ENCODE results near the gene TXNDC5.

Gene TXNDC5

DNA sequence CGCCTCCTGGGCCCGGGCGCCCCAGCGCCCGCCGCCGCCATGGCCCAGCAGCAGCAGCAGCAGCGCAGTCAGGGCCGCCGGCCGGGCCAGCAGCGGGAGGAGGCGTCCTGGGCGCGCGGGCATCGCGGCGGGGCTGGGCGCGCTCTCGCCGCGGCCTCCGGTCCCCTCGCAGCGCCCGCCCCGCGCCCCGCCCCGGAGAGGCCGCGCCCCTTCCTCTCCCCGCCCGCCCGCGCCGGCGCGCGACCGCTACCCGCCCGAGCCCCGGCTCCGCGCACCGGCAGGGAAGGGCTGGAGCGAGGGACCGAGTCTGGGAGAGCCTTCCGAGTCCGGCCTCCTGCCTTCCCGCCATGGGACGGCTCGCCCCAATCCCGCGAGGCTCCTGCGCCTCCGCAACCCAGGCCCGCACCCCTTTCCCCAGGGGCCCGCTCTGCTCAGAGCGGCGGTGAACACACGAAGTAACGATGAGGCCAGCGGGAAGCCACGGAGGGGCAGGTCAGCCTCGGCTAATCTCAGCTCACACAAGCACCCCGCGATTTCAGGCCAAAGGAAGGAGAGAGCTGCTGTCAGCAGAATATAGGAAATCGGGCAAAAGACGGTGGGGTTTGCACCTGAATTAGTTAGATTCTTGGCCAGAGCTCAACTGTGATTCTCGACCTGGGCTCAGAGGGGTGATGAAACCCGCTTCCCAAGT is at the start of gene TXNDC5:
Gene TXNDC5 (minus strand): TSS at position 135 of the 691 bp plus-strand sequence. CDS start 12 bp downstream, at position 123.
- H3K9me3 Mint-ChIP-seq: no peaks in the 10 kb centered on the region
- ATAC-seq (ENCODE audit: low read depth) (peak; percentile 84), DNase-seq (ENCODE audit: low spot score in 2 of 2) (peak; percentile 50 to 68)
- peaks cover 1% of the 10 kb centered on the region for H3K36me3 Mint-ChIP-seq
- H3K4me1 Mint-ChIP-seq: peaks cover 19% of the 10 kb centered on the region
- peak within 1 kb of the TSS; percentile 84 for H3K4me3 Mint-ChIP-seq
- peak within 1 kb of the TSS; percentile 54 for H3K27ac Mint-ChIP-seq
- H3K27me3 Mint-ChIP-seq: no peaks in the 10 kb centered on the region

DNA sequence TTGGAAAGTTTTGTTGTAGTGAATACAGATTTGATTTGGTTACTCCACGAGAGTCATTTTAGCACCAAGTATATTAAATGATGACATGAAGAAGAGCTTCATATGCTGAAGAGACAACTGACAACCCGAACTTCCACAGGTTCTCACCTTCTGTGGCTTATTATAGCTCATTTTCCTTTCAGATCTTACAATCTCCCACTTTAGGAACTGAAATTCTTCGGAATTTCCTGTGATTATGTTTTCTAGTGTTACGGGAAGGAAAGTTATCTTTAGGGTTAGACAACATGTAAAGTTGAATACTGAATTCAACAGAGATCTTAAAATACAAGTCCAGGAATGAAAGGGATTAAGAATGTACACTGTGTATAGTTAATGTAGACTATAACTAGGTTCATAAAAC is 49.6 kb upstream of the TXNDC5 start:
- ATAC-seq (ENCODE audit: low read depth): no peak
- Mint-ChIP-seq H3K27ac (no peak overlapping the region), H3K4me1 (peaks cover 13% of the 10 kb centered on the region), H3K36me3 (peaks cover under 1% of the 10 kb centered on the region), H3K4me3 (no peak overlapping the region), H3K9me3 (peaks cover under 1% of the 10 kb centered on the region), H3K27me3 (peaks cover 3% of the 10 kb centered on the region)
- no peak for DNase-seq (ENCODE audit: low spot score in 2 of 2)

DNA sequence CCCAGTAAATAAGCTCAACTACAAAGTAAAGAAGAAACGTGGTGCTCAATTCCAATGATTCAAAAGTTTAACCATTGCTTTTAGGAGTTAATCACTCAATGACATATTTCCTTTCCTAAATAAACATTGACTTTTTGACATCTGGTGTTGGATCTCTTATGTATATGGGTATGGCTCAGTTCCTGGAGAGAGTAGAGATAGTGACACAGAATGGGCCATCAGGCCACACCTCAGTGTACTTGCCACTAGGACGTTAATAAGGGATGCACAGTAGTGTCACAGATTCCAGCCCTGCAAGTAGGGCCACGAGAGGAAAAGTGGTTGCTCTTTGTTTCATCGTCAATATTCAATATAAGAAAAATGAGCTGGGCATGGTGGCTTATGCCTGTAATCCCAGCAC is 48.9 kb upstream of the TXNDC5 start:
- DNase-seq (ENCODE audit: low spot score in 2 of 2): no peak
- Mint-ChIP-seq H3K27ac (no peak overlapping the region), H3K4me3 (no peak overlapping the region), H3K4me1 (peaks cover 13% of the 10 kb centered on the region), H3K27me3 (peaks cover 3% of the 10 kb centered on the region), H3K36me3 (no peaks in the 10 kb centered on the region), H3K9me3 (no peaks in the 10 kb centered on the region)
- ATAC-seq (ENCODE audit: low read depth): no peak

DNA sequence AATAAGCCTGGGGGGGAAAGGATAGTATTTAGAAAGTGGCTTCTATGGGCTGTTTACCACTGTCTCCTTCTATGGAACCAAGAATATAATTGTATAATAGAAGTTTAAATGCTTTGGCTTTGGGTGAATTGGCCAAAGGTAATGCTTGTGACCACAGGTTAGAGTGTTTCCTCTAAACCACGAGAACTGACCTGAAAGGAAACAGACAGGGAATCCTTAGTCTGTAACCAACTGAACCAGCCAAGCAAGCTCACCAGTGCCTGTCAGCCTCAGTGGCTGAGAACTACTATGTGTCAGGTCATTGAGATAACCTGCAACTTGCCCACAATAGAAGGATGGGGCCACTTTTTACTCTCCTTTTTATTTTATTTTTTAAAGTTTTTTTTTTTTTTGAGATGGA is 47.9 kb upstream of the TXNDC5 start:
- Mint-ChIP-seq H3K9me3 (no peaks in the 10 kb centered on the region), H3K27me3 (peaks cover 3% of the 10 kb centered on the region), H3K4me3 (no peak overlapping the region), H3K4me1 (peaks cover 11% of the 10 kb centered on the region), H3K27ac (no peak overlapping the region), H3K36me3 (no peaks in the 10 kb centered on the region)
- DNase-seq (ENCODE audit: low spot score in 2 of 2) (no peak), ATAC-seq (ENCODE audit: low read depth) (no peak)

DNA sequence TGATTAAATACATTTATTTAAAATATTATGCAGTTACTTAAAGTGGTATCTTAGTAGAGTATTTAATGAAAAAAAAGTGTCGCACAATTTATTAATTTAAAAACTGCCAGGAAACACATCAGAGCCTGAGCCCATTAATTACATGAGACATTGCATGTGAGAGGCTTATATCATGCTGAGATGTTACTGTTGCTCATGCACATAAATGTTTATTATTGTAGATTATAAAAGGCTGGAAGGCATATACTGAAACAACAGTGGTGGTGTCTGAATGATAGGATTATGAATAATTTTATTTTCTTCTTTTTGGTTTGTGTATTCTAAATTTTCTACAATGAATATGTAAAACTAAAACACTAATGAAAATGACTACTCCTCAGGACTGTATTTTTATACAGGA is 45.7 kb upstream of the TXNDC5 start:
- Mint-ChIP-seq H3K9me3 (no peaks in the 10 kb centered on the region), H3K4me1 (no peaks in the 10 kb centered on the region), H3K27ac (no peak overlapping the region), H3K36me3 (peaks cover 4% of the 10 kb centered on the region), H3K4me3 (no peak overlapping the region), H3K27me3 (peaks cover 3% of the 10 kb centered on the region)
- DNase-seq (ENCODE audit: low spot score in 2 of 2): no peak
- no peak for ATAC-seq (ENCODE audit: low read depth)

DNA sequence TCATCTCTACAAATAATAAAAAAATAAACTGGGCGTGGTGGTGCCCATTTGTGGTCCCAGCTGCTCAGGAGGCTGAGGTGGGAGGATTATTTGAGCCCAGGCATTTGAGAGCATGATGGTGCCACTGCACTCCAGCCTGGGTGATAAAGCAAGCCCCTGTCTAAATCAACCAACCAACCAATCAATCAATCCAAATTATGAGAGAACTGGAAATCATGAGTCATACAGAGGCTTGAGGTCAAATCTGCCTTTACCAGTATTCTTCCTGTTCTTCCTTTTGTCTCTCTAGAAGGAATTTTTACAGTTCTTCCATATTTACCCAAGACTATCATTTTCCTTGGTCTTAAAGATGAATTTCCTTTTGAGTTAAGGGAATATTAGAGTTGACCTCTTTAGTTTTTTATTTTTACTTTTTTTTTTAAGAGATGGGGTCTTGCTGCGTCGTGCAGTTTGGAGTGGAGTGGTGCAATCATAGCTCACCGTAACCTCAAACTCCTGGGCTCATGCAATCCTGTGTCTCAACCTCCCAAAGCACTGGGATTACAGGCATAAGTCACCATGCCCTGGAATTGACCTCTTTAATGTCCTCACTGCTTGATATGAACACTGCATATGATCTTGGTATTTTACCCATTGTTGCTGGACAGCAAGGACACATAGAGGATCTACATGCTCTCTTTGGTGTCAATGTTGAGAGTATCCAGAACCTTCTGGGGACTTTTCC is 44.1 kb upstream of the TXNDC5 start:
- Mint-ChIP-seq H3K36me3 (peaks cover 4% of the 10 kb centered on the region), H3K4me1 (no peaks in the 10 kb centered on the region), H3K27ac (no peak overlapping the region), H3K9me3 (no peaks in the 10 kb centered on the region), H3K27me3 (peaks cover 3% of the 10 kb centered on the region), H3K4me3 (no peak overlapping the region)
- DNase-seq (ENCODE audit: low spot score in 2 of 2) (no peak), ATAC-seq (ENCODE audit: low read depth) (no peak)

DNA sequence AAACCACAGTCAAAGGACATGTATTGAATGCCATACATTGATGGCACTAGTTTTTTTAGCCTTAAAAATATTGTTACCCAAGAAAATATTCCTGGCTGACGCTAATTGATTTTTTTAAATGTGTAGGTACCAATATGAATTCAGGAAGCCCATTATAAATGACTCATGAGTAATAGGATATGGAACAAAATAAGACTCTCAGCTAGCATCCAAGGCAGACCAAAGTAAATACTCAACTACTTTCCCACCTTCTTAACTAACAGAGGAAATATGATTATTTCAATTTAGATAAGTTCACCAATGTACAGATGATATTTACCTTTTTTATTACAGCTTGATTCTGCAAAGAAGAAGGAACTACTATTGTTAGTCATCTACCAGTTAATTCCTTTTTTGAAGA is 43.2 kb upstream of the TXNDC5 start:
- H3K27me3 Mint-ChIP-seq: peaks cover 5% of the 10 kb centered on the region
- H3K4me3 Mint-ChIP-seq: no peak overlapping the region
- H3K4me1 Mint-ChIP-seq: peaks cover 2% of the 10 kb centered on the region
- H3K27ac Mint-ChIP-seq: no peak overlapping the region
- H3K36me3 Mint-ChIP-seq: peaks cover 4% of the 10 kb centered on the region
- H3K9me3 Mint-ChIP-seq: peaks cover 3% of the 10 kb centered on the region
- DNase-seq (ENCODE audit: low spot score in 2 of 2) (no peak), ATAC-seq (ENCODE audit: low read depth) (no peak)

DNA sequence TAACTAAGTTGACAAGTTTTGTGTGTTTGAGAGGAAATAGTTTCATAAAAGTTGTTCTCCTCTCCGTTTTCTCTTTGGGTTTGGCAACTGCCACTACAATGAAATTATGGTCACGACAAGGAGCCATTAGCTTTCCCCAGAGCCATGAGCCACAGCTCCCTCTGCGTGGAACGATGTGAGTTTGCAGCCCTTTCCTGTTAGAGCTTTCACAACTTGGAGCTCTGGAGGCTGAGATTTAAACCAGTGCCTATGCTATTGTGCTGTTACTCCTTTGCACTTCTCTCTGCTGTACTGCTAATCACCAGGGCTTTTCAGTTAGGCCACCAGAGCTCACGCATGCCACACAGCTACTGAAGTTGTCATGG is 29.3 kb upstream of the TXNDC5 start:
- DNase-seq (ENCODE audit: low spot score in 2 of 2): no peak
- H3K9me3 Mint-ChIP-seq: no peaks in the 10 kb centered on the region
- H3K4me3 Mint-ChIP-seq: no peak overlapping the region
- H3K36me3 Mint-ChIP-seq: peaks cover 2% of the 10 kb centered on the region
- H3K4me1 Mint-ChIP-seq: peaks cover 19% of the 10 kb centered on the region
- H3K27me3 Mint-ChIP-seq: no peaks in the 10 kb centered on the region
- no peak for ATAC-seq (ENCODE audit: low read depth)
- H3K27ac Mint-ChIP-seq: peak overlapping the region; percentile 88

DNA sequence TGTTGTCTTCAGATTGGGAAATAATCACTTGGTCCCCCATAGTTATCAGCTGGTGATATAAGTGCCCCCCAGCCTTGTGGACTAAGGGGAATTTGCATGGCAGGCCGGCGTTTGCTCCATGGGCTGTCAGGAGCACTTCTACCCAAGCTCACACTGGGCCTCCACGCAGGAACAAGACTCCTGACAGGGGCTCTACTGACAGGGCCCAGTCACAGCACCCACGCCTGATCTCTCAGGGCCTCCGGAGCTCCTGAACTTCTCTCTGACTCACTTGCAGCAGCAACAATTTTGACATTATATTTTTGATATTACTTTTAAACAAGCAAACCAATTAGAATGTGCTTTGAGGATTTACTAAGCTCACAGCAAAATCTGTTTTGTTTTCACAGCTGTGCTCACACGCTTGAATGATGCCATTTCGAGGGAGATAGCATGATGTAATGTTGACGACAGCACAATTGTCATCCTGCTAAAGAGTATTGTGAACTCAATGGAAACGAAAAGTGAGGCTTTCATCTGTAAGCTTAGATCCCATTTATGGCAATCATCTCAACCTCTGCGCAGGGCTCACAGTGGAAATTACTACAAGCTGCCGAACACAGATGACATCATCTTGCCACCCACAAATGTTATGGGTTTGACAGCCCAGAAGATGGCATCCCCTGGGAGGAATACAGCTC is 28.7 kb upstream of the TXNDC5 start:
- DNase-seq (ENCODE audit: low spot score in 2 of 2): no peak
- Mint-ChIP-seq H3K36me3 (peaks cover 2% of the 10 kb centered on the region), H3K4me1 (peaks cover 19% of the 10 kb centered on the region), H3K4me3 (no peak overlapping the region), H3K27me3 (no peaks in the 10 kb centered on the region), H3K27ac (peak overlapping the region; percentile 88), H3K9me3 (no peaks in the 10 kb centered on the region)
- peak; percentile 64 for ATAC-seq (ENCODE audit: low read depth)

DNA sequence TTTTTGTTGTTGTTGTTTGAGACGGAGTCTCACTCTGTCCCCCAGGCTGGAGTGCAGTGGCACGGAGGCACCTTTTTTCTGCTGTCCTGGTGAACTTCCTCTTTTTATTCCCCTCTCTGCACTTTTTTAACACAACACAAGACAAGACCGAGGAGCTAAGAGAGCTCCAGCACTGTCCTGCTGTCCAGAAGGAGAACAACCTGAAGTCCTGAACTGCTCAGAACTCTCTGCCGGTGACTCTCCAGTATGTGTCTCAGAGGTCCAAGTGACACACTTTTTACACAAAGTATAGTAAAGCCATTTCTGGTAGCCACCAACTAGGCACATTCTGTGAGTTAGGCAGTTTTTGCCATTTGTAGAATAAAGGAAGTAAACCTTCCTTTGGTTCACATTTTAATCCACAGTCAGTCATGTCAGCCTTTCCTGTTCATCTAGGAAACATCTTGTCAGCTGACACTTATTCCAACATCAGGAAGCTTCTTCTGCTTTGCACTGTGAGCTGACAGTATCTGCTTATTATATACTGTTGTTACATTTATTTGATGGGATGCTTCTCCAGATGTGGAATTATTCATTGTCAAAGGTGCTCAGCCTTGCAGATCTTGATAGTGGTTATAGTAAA is 28.1 kb upstream of the TXNDC5 start:
- Mint-ChIP-seq H3K4me1 (peaks cover 24% of the 10 kb centered on the region), H3K27ac (peak overlapping the region; percentile 88), H3K9me3 (no peaks in the 10 kb centered on the region), H3K27me3 (no peaks in the 10 kb centered on the region), H3K36me3 (peaks cover 2% of the 10 kb centered on the region), H3K4me3 (peak overlapping the region; percentile 59)
- DNase-seq (ENCODE audit: low spot score in 2 of 2) (no peak), ATAC-seq (ENCODE audit: low read depth) (peak; percentile 55)

DNA sequence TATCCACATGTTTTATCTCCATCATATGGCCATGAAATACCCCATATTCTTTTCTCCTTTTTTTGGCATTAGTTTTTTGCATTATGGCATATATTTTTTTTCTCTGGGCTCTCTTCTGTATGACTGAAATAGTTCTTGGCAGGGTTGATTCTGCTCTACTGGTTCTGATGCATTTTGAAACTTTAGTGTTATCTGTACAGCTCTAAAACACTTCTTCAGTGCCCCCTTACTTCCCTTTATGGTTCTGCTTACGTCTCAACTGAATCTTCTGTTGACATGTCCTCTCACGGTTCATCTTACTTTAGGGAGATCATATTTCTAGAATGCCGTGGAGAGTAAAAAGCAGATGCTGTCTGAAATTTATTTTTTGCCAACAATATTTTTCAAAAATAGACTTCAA is 23.2 kb upstream of the TXNDC5 start:
- Mint-ChIP-seq H3K4me3 (peak overlapping the region; percentile 14), H3K27me3 (no peaks in the 10 kb centered on the region), H3K36me3 (peaks cover 2% of the 10 kb centered on the region), H3K27ac (peak overlapping the region; percentile 81), H3K9me3 (peaks cover 2% of the 10 kb centered on the region), H3K4me1 (peaks cover 22% of the 10 kb centered on the region)
- no peak for DNase-seq (ENCODE audit: low spot score in 2 of 2)
- ATAC-seq (ENCODE audit: low read depth): peak; percentile 95

DNA sequence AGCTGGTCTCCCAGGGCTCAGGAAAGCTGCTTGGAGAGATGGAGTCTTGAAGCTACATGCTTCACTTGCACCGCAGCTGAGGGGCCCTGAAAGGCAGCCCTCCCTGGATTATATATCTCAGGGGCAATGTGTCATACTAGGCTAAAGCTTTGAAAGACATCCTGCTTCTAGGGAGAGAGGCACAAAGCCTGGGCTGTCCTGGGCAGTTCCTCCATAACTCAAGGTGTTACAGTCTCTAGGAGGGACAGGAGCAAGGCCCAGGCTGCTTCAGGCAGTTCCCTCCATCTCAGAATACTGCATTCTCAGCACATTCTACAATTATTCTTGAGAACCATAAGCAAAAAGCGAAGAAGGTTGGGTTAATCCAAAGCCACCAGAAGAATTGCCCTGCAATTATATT is 22.0 kb upstream of the TXNDC5 start:
- ATAC-seq (ENCODE audit: low read depth) (no peak), DNase-seq (ENCODE audit: low spot score in 2 of 2) (no peak)
- Mint-ChIP-seq H3K27ac (peak overlapping the region; percentile 24), H3K4me1 (peaks cover 18% of the 10 kb centered on the region), H3K36me3 (peaks cover 2% of the 10 kb centered on the region), H3K4me3 (no peak overlapping the region), H3K9me3 (peaks cover 2% of the 10 kb centered on the region), H3K27me3 (no peaks in the 10 kb centered on the region)

DNA sequence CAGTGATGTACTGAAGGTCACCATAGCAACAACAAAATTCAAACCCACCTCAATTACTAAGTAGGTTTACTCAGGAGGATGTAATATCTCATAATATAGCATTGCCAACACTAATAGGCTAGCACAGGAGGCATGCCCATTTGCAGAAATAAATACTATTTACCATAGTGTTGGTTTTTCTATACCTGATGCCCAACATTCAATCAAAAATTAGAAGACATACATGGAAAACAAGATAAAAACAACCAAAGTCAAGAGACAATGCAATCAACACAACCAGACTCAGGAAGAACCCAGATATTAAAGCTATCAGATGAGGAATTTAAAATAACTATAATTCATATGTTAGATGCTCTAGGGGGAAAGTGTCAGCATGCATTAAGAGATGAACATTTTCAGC is 14.3 kb upstream of the TXNDC5 start:
- peaks cover 7% of the 10 kb centered on the region for H3K4me1 Mint-ChIP-seq
- no peak overlapping the region for H3K4me3 Mint-ChIP-seq
- peaks cover 11% of the 10 kb centered on the region for H3K36me3 Mint-ChIP-seq
- ATAC-seq (ENCODE audit: low read depth) (no peak), DNase-seq (ENCODE audit: low spot score in 2 of 2) (no peak)
- no peak overlapping the region for H3K27ac Mint-ChIP-seq
- no peaks in the 10 kb centered on the region for H3K27me3 Mint-ChIP-seq
- H3K9me3 Mint-ChIP-seq: peaks cover 8% of the 10 kb centered on the region

DNA sequence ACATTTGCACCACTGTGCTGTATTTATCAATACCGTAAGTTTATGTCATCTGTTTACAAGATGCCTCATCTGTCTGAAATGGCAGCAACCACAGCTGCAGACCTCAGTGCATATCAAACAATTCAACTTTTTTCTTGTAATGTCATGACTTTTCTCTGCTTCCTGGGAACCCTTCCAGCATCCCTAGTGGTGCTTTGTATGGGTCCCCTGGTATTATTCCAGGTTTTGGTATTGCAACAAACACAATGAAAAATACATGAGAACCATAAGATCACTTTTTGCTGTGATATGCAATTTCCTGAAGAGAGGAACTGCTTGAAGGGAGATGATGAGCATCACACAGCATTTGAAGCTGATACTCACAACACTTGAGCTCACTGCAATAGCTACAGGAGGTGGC is 12.0 kb upstream of the TXNDC5 start:
- Mint-ChIP-seq H3K27ac (no peak overlapping the region), H3K4me3 (no peak overlapping the region)

More for the DNA sequence above, 12.0 kb upstream of the TXNDC5 start:
- DNase-seq (ENCODE audit: low spot score in 2 of 2) (no peak), ATAC-seq (ENCODE audit: low read depth) (no peak)
- H3K36me3 Mint-ChIP-seq: peaks cover 9% of the 10 kb centered on the region
- H3K27me3 Mint-ChIP-seq: no peaks in the 10 kb centered on the region
- peaks cover 10% of the 10 kb centered on the region for H3K4me1 Mint-ChIP-seq
- H3K9me3 Mint-ChIP-seq: peaks cover 7% of the 10 kb centered on the region

Data from memory B cell (primary cell).